ENCODE results near the gene TFR2.

Gene TFR2

GRCh38 chr7:100570954-100571828 is 70.2 kb downstream of the TFR2 start:
- peak; percentile 80 for DNase-seq
